ENCODE data around the gene USP48. TPM values are rescaled to one million over a fixed set of nuclear protein-coding genes. Genes with fewer than 3 reads are reported as not detected.

USP48 gene
- total RNA-seq, 1 experiment from 2014 or later, result 84.8 TPM

GRCh38 chr1:21781815-21782348, 1.1 kb downstream of the USP48 start:
- Histone ChIP-seq H3K56ac (ENCODE audit: insufficient read length, low read depth, low read length) (no peak overlapping the region), H2AFZ (ENCODE audit: low read length) (no peak overlapping the region), H2BK5ac (ENCODE audit: insufficient read length, low read length) (no peak overlapping the region), H3K27ac (ENCODE audit: insufficient read length, low read depth, low read length) (peak overlapping the region; percentile 55), H4K8ac (replicated peaks; ENCODE audit: insufficient read length, low read depth, low read length) (no peak overlapping the region), H3K79me2 (ENCODE audit: insufficient read depth, low read length) (peaks cover 43% of the 10 kb centered on the region; the same call in 1 of the 2 replicates), H2BK12ac (ENCODE audit: insufficient read length, low read depth, low read length) (no peak overlapping the region), H3K4me2 (ENCODE audit: insufficient read depth, insufficient read length, low read length) (peak overlapping the region; percentile 87), H3K27me3 (ENCODE audit: insufficient read depth, low read length) (no peaks in the 10 kb centered on the region), H2BK20ac (ENCODE audit: low read depth, low read length, poor library complexity, severe bottlenecking) (no peak overlapping the region), H4K91ac (ENCODE audit: insufficient read length, low read depth, low read length) (no peak overlapping the region), H3K4me1 (ENCODE audit: insufficient read depth, low read length) (no peaks in the 10 kb centered on the region), H2BK15ac (ENCODE audit: low read depth, low read length) (no peak overlapping the region), H3K23me2 (ENCODE audit: insufficient read length, low read depth, low read length, poor library complexity, severe bottlenecking) (peaks cover 9% of the 10 kb centered on the region), H3K9ac (ENCODE audit: extremely low read depth, insufficient read length, low read length) (peak overlapping the region; percentile 89), H3T11ph (ENCODE audit: low read length) (no peak overlapping the region), H2AK5ac (ENCODE audit: insufficient read length, low read length) (no peak overlapping the region), H3K79me1 (ENCODE audit: insufficient read depth, low read depth, low read length, poor library complexity, severe bottlenecking) (peaks cover 7% of the 10 kb centered on the region), H3K4ac (ENCODE audit: low read depth, low read length) (no peak overlapping the region), H4K20me1 (ENCODE audit: control insufficient read depth, insufficient read depth, insufficient read length) (no peaks in the 10 kb centered on the region), H4K5ac (ENCODE audit: insufficient read length, low read depth, low read length) (no peak overlapping the region), H3K23ac (ENCODE audit: insufficient read length, low read depth, low read length) (no peak overlapping the region), H3K14ac (ENCODE audit: insufficient read depth, low read length) (no peak overlapping the region), H3K18ac (ENCODE audit: insufficient read length, low read depth, low read length) (no peak overlapping the region), H3K9me3 (ENCODE audit: control insufficient read depth, low read depth, low read length) (no peaks in the 10 kb centered on the region), H2BK120ac (ENCODE audit: low read depth, low read length, poor library complexity, severe bottlenecking) (no peak overlapping the region)
- peak overlapping the region; percentile 81 to 96 (median 87) for H3K27ac Mint-ChIP-seq
- H3K9me3 Mint-ChIP-seq, result peaks cover 5 to 11% of the 10 kb centered on the region in 2 experiments; a peak in 3 of 5 replicates
- no CpG with 5 or more reads among the region's 17 CpGs for WGBS (ENCODE audit: extremely low coverage, insufficient read length, low lambda C conversion rate)
- peaks cover 2 to 13% (median 7%) of the 10 kb centered on the region in 3 experiments; a peak in 6 of 7 replicates for H3K36me3 Mint-ChIP-seq (ENCODE audit: insufficient read depth in 1 of 3, low read depth in 3 of 3)
- DNase-seq, result no peak
- peak overlapping the region; percentile 86 to 92 for H3K4me3 Mint-ChIP-seq
- TF ChIP-seq, protein P1, sequence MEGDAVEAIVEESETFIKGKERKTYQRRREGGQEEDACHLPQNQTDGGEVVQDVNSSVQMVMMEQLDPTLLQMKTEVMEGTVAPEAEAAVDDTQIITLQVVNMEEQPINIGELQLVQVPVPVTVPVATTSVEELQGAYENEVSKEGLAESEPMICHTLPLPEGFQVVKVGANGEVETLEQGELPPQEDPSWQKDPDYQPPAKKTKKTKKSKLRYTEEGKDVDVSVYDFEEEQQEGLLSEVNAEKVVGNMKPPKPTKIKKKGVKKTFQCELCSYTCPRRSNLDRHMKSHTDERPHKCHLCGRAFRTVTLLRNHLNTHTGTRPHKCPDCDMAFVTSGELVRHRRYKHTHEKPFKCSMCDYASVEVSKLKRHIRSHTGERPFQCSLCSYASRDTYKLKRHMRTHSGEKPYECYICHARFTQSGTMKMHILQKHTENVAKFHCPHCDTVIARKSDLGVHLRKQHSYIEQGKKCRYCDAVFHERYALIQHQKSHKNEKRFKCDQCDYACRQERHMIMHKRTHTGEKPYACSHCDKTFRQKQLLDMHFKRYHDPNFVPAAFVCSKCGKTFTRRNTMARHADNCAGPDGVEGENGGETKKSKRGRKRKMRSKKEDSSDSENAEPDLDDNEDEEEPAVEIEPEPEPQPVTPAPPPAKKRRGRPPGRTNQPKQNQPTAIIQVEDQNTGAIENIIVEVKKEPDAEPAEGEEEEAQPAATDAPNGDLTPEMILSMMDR (conservative IDR thresholded peaks at IDR 0.05), result no peak
- H3K27me3 Mint-ChIP-seq (ENCODE audit: low read depth), result no peaks in the 10 kb centered on the region; the same call in 1 of the 2 replicates
- peaks cover 10 to 18% of the 10 kb centered on the region in 2 experiments for H3K4me1 Mint-ChIP-seq
